Measurements from ENCODE around the gene AFG3L2. TPM values are rescaled to one million over a fixed set of nuclear protein-coding genes. Genes with fewer than 3 reads are reported as not detected.

The AFG3L2 gene
- total RNA-seq, 2 donors from 2014 or later = 47.1 to 49.5 TPM

DNA sequence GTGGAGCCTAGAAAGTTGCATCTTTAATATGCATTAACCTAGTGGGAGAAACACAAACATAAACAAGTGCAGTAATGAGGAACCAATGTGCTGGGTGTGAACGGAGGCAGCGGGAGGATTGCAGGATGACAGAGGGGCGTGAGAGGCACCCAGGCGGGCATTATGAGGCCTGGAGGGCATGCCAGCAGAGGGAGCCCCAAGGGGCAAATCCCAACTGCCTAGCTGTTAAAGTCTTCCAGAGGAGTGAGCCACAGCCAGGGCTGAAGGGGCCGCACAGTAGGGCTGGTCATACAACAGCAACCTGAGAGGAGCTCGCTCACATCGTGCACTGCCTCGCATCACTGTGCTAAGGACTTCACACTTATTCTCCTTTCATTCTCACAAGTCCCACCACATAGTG lies 17.4 kb upstream of the AFG3L2 start:
- Mint-ChIP-seq H3K4me3 (no peak overlapping the region), H3K9me3 (no peaks in the 10 kb centered on the region), H3K4me1 (no peaks in the 10 kb centered on the region), H3K27ac (no peak overlapping the region), H3K36me3 (ENCODE audit: low read depth) (no peaks in the 10 kb centered on the region), H3K27me3 (ENCODE audit: insufficient read depth) (peaks cover 7% of the 10 kb centered on the region)
- Histone ChIP-seq H3K27ac (ENCODE audit: low read depth, low read length) (no peak overlapping the region), H3K9ac (ENCODE audit: extremely low read depth, low read length, poor library complexity, severe bottlenecking) (no peak overlapping the region), H3K9me3 (ENCODE audit: control insufficient read depth, low read length) (no peaks in the 10 kb centered on the region), H3K36me3 (ENCODE audit: control insufficient read depth, insufficient read depth, low read length) (no peaks in the 10 kb centered on the region), H3K4me3 (ENCODE audit: low read length) (no peak overlapping the region), H3K27me3 (ENCODE audit: control insufficient read depth, insufficient read depth, low read length, poor library complexity, severe bottlenecking) (no peaks in the 10 kb centered on the region), H3K4me1 (ENCODE audit: control insufficient read depth, insufficient read depth, low read length) (no peaks in the 10 kb centered on the region)
- 83 to 88% methylated on average over 8 of the region's 8 CpGs for WGBS, 2 experiments (ENCODE audit: insufficient coverage in 1 of 2, insufficient read length in 1 of 2)
- TF ChIP-seq, protein P1, sequence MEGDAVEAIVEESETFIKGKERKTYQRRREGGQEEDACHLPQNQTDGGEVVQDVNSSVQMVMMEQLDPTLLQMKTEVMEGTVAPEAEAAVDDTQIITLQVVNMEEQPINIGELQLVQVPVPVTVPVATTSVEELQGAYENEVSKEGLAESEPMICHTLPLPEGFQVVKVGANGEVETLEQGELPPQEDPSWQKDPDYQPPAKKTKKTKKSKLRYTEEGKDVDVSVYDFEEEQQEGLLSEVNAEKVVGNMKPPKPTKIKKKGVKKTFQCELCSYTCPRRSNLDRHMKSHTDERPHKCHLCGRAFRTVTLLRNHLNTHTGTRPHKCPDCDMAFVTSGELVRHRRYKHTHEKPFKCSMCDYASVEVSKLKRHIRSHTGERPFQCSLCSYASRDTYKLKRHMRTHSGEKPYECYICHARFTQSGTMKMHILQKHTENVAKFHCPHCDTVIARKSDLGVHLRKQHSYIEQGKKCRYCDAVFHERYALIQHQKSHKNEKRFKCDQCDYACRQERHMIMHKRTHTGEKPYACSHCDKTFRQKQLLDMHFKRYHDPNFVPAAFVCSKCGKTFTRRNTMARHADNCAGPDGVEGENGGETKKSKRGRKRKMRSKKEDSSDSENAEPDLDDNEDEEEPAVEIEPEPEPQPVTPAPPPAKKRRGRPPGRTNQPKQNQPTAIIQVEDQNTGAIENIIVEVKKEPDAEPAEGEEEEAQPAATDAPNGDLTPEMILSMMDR (conservative IDR thresholded peaks at IDR 0.05) = peak; percentile 71
- DNase-seq = peak; percentile 73

DNA sequence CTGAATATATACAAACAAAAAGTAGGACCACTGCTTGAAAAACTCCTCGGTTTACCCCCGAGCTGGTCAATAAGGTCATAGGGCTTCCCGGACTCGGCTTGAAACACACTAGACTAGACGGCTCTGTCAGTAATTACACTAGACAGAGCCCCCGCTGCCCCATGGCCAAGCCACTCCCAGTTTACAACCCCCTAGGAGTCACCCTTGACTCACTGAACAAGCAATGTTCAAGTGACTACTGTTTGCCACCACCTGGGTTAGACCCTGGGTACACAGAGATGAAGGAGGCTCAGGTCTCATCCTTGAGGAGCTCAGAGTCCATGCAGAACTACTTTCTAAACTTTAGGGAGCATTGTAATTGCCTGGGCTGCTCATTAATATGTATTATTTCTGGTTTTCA lies 17.0 kb upstream of the AFG3L2 start:
- Mint-ChIP-seq H3K27ac (no peak overlapping the region), H3K27me3 (ENCODE audit: insufficient read depth) (peaks cover 7% of the 10 kb centered on the region), H3K9me3 (no peaks in the 10 kb centered on the region), H3K4me1 (no peaks in the 10 kb centered on the region), H3K4me3 (no peak overlapping the region), H3K36me3 (ENCODE audit: low read depth) (no peaks in the 10 kb centered on the region)
- no peaks in the 10 kb centered on the region for H3K27me3 ChIP-seq (ENCODE audit: control insufficient read depth, insufficient read depth, low read length, poor library complexity, severe bottlenecking)
- no peak overlapping the region for H3K27ac ChIP-seq (ENCODE audit: low read depth, low read length)
- no peak overlapping the region for H3K9ac ChIP-seq (ENCODE audit: extremely low read depth, low read length, poor library complexity, severe bottlenecking)
- no peaks in the 10 kb centered on the region for H3K36me3 ChIP-seq (ENCODE audit: control insufficient read depth, insufficient read depth, low read length)
- no peaks in the 10 kb centered on the region for H3K4me1 ChIP-seq (ENCODE audit: control insufficient read depth, insufficient read depth, low read length)
- DNase-seq = no peak
- TF ChIP-seq, protein P1 (conservative IDR thresholded peaks at IDR 0.05) = no peak
- 83 to 93% methylated on average over 4 to 6 of the region's 6 CpGs for WGBS, 2 experiments (ENCODE audit: insufficient coverage in 1 of 2, insufficient read length in 1 of 2)
- no peak overlapping the region for H3K4me3 ChIP-seq (ENCODE audit: low read length)
- H3K9me3 ChIP-seq (ENCODE audit: control insufficient read depth, low read length) = no peaks in the 10 kb centered on the region

DNA sequence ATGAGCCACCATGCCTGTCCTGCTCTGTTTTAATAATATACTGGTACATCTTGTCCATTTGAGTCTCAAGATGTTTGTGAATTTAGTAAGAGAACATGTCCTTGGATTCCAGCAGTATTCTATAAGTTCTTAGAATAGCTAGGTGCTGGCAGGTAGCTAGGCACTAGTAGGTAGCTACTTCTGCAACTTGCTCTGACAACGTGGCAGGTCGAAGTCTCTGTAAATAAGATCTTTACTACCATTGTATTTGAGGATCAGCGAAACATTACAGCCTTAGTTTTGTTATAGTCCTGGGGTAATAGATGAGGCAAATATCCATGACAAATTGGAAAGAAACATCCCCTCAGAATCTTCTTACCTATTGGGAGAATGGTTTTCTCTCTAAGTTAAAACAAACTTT lies 16.5 kb upstream of the AFG3L2 start:
- H3K36me3 Mint-ChIP-seq (ENCODE audit: low read depth) = no peaks in the 10 kb centered on the region
- no peaks in the 10 kb centered on the region for H3K9me3 Mint-ChIP-seq
- no peak overlapping the region for H3K27ac Mint-ChIP-seq

More for the DNA sequence above, 16.5 kb upstream of the AFG3L2 start:
- no peaks in the 10 kb centered on the region for H3K4me1 ChIP-seq (ENCODE audit: control insufficient read depth, insufficient read depth, low read length)
- no peak for DNase-seq
- H3K9ac ChIP-seq (ENCODE audit: extremely low read depth, low read length, poor library complexity, severe bottlenecking) = no peak overlapping the region
- no peaks in the 10 kb centered on the region for H3K9me3 ChIP-seq (ENCODE audit: control insufficient read depth, low read length)
- H3K4me3 ChIP-seq (ENCODE audit: low read length) = no peak overlapping the region
- TF ChIP-seq, protein P1 (conservative IDR thresholded peaks at IDR 0.05) = no peak
- peaks cover 7% of the 10 kb centered on the region for H3K27me3 Mint-ChIP-seq (ENCODE audit: insufficient read depth)
- H3K27ac ChIP-seq (ENCODE audit: low read depth, low read length) = no peak overlapping the region
- no peaks in the 10 kb centered on the region for H3K4me1 Mint-ChIP-seq
- H3K27me3 ChIP-seq (ENCODE audit: control insufficient read depth, insufficient read depth, low read length, poor library complexity, severe bottlenecking) = no peaks in the 10 kb centered on the region
- H3K4me3 Mint-ChIP-seq = no peak overlapping the region
- no peaks in the 10 kb centered on the region for H3K36me3 ChIP-seq (ENCODE audit: control insufficient read depth, insufficient read depth, low read length)
- WGBS, 2 experiments (ENCODE audit: insufficient coverage in 1 of 2, insufficient read length in 1 of 2) = 92 to 100% methylated on average over 2 to 3 of the region's 3 CpGs
